ENCODE measurements around the gene AGPS. TPM values are rescaled to one million over a fixed set of nuclear protein-coding genes. Genes with fewer than 3 reads are reported as not detected.
A peak's percentile ranks its signal among the peaks of the same experiment; 100 is the strongest.

AGPS gene
- polyA plus RNA-seq, 2 of the 4 experiments (the other 2 are of a cell fraction), result 49.8 to 62.1 TPM

GRCh38 chr2:177393824-177394593 is 1.4 kb downstream of the AGPS start:
- FAIRE-seq (no peak), ATAC-seq (no peak), DNase-seq (ENCODE audit: low read depth in 1 of 2, low spot score in 1 of 2) (no peak)
- TF ChIP-seq USF2 (IDR thresholded peaks at IDR 0.05) (no peak), KDM1A (IDR thresholded peaks at IDR 0.05; ENCODE audit: low read depth) (0 out of 2 replicates have a peak, but pooled peaks have one; percentile 46)
- ChIA-PET CTCF (interaction anchor here (0.6 to 1.6 kb wide), 8 partner anchors 8 to 229 kb away, joined by 3 to 4 read pairs (median 3); partner anchors contain the start of gene NFE2L2), POLR2A (interaction anchor here (0.7 to 1.3 kb wide), 2 partner anchors 130 to 249 kb away, joined by 3 to 8 read pairs; no protein-coding TSS in a partner anchor)
- peak overlapping the region; percentile 79 for H3K4me3 ChIP-seq
- peaks cover 68% of the 10 kb centered on the region for H3K4me1 ChIP-seq
- H3K27ac ChIP-seq, result peak overlapping the region; percentile 94 to 96; a peak in 5 of 6 replicates
- peak overlapping the region; percentile 85 for H3K4me2 ChIP-seq
- 60% methylated on average over 8 of the region's 8 CpGs for WGBS (ENCODE audit: missing lambda C conversion rate)
- H3K9me3 ChIP-seq, result no peaks in the 10 kb centered on the region

GRCh38 chr2:177394594-177394973 is 2.0 kb downstream of the AGPS start:
- no peak for TF ChIP-seq ELK1 (IDR thresholded peaks at IDR 0.05; ENCODE audit: low read depth, low read length)
- TF ChIP-seq HDAC2 (IDR thresholded peaks at IDR 0.05), result no peak
- no peak for TF ChIP-seq POLR2A (IDR thresholded peaks at IDR 0.05; ENCODE audit: low read length)
- no peak for TF ChIP-seq JUNB (IDR thresholded peaks at IDR 0.05)
- TF ChIP-seq HEYL (CRISPR knock-in tag; IDR thresholded peaks at IDR 0.05), result no peak
- TF ChIP-seq HMGXB4 (CRISPR knock-in tag; IDR thresholded peaks at IDR 0.05; ENCODE audit: borderline replicate concordance), result no peak
- no peak for TF ChIP-seq NPAS2 (CRISPR knock-in tag; IDR thresholded peaks at IDR 0.05; ENCODE audit: borderline replicate concordance)
- TF ChIP-seq NR3C1 (IDR thresholded peaks at IDR 0.05), result no peak
- H3K4me1 ChIP-seq, result peaks cover 74% of the 10 kb centered on the region
- no peak overlapping the region for H3K4me3 ChIP-seq
- no peak for ATAC-seq
- peak overlapping the region in 1 of 2 experiments; percentile 7; a peak in 1 of 6 replicates for H3K27ac ChIP-seq
- H3K4me2 ChIP-seq, result peak overlapping the region; percentile 85
- DNase-seq (ENCODE audit: low read depth in 1 of 2, low spot score in 1 of 2), result no peak
- WGBS (ENCODE audit: missing lambda C conversion rate), result 83% methylated on average over 3 of the region's 3 CpGs
- no peaks in the 10 kb centered on the region for H3K9me3 ChIP-seq
- ChIA-PET CTCF (interaction anchor here (1.0 to 1.4 kb wide), 3 partner anchors 8 to 230 kb away, joined by 3 read pairs; no protein-coding TSS in a partner anchor), POLR2A (interaction anchor here (1.3 kb wide), 1 partner anchor 131 kb away, joined by 3 read pairs; no protein-coding TSS in a partner anchor)
- FAIRE-seq, result no peak

- ATAC-seq, result no peak
- Histone ChIP-seq H3K4me2 (peak overlapping the region; percentile 85), H3K27ac (peak overlapping the region; percentile 72 to 89; a peak in 5 of 6 replicates), H3K4me3 (no peak overlapping the region), H3K4me1 (peaks cover 76% of the 10 kb centered on the region), H3K9me3 (no peaks in the 10 kb centered on the region)
- no peak for FAIRE-seq
- CTCF ChIA-PET, result interaction anchor here (0.8 to 1.9 kb wide), 4 partner anchors 18 to 60 kb away, joined by 3 to 5 read pairs (median 3); no protein-coding TSS in a partner anchor
- WGBS (ENCODE audit: missing lambda C conversion rate), result 93% methylated on average over 3 of the region's 3 CpGs
- DNase-seq (ENCODE audit: low read depth in 1 of 2, low spot score in 1 of 2), result no peak
- no peak for TF ChIP-seq EP300 (IDR thresholded peaks at IDR 0.05)
- TF ChIP-seq USF2 (IDR thresholded peaks at IDR 0.05), result peak; percentile 88
- POLR2A ChIA-PET, result no interaction called here
Measured at GRCh38 chr2:177395351-177396065, 2.9 kb downstream of the AGPS start.
